ENCODE results near the gene PRELP.

GRCh38 chr1:203534012-203534411, 58.4 kb downstream of the PRELP start:
- TF ChIP-seq POLR2A (IDR thresholded peaks at IDR 0.05; ENCODE audit: low read depth), result no peak
- no peak for TF ChIP-seq CTCF (IDR thresholded peaks at IDR 0.05)
